Measurements from ENCODE around the gene PTPN1.
"Not testable (repeated sequence)": the region's sequence is repeated elsewhere in the genome, so short reads cannot be mapped to it uniquely, and the experiment has no call there.

The PTPN1 gene

DNA sequence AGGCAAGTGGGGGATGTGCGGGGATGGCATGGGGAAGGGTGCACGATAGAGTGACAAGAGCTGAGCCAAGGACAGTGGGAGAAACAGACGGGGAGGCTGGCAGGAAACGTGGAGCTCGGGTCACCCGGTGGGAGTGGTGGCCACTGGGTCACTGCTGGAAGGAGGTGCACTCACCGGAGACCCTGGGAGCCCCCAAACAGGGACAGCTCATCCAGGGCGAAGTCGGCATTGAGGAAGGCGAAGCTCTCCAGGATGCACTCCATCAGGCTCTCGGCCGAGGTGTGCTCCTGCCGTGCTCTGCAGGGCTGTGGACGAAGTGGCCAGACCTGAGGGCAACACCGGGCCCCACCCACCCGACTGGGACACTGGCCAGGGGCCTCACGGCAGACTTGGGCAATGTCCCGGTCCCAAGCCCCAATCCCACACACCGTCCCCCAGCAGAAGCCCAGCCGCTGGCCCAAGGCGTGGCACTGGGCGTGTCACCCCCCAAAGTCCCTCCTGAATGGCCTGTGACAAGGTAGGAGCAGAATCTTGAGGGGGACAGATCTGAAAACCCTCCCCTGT lies 87.3 kb downstream of the PTPN1 start:
- peaks cover 16% of the 10 kb centered on the region for H3K4me1 Mint-ChIP-seq
- H3K4me3 Mint-ChIP-seq, result no peak overlapping the region
- no peak for DNase-seq (ENCODE audit: low spot score in 2 of 2)
- no peak for ATAC-seq
- peak overlapping the region; percentile 67 for H3K27ac Mint-ChIP-seq
- H3K9me3 Mint-ChIP-seq, result no peaks in the 10 kb centered on the region
- peaks cover 34% of the 10 kb centered on the region for H3K36me3 Mint-ChIP-seq

DNA sequence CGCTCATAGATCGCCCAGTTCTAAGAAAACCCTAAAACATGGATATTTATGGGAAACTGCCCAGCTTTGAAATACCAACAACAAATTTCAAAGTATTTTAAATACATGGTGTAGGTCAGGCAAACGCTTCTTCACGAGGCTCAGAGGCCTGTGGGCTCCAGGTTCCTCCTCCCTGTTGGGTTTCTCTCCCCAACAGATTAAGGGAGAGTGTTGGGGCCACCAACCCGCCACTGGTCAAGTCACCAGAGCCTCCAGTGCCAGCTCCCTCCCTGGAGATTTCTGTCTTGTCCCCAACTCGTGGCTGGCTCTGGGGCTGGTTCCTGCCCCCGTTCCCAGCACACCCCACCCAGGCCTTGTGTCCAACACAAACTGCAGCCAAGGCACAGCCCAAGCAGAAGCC lies 87.9 kb downstream of the PTPN1 start:
- peak overlapping the region; percentile 67 for H3K27ac Mint-ChIP-seq
- no peaks in the 10 kb centered on the region for H3K9me3 Mint-ChIP-seq

DNA sequence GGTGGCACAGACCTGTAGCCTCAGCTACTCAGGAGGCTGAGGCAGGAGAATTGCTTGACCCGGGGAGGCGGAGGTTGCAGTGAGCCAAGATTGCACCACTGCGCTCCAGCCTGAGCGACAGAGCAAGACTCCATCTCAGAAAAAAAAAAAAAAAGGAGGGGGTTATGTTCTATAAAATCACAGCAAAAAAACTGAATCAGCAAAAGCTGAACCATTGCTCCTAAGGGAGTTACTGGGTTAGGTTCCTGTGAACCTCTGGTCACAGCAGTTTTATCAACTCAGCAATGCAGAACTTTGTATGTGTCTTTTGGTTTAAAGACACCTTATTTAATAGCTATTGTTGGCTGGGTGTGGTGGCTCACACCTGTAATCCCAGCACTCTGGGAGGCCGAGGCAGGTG lies 88.6 kb downstream of the PTPN1 start:
- peaks cover 29% of the 10 kb centered on the region for H3K36me3 Mint-ChIP-seq
- H3K4me3 Mint-ChIP-seq; DNase-seq (ENCODE audit: low spot score in 2 of 2); H3K27ac Mint-ChIP-seq; H3K9me3 Mint-ChIP-seq; ATAC-seq: not testable (repeated sequence)
- H3K4me1 Mint-ChIP-seq, result peaks cover 16% of the 10 kb centered on the region

More for the DNA sequence above, 87.9 kb downstream of the PTPN1 start:
- ATAC-seq, result no peak
- Mint-ChIP-seq H3K4me3 (no peak overlapping the region), H3K4me1 (peaks cover 16% of the 10 kb centered on the region), H3K36me3 (peaks cover 29% of the 10 kb centered on the region)
- no peak for DNase-seq (ENCODE audit: low spot score in 2 of 2)

DNA sequence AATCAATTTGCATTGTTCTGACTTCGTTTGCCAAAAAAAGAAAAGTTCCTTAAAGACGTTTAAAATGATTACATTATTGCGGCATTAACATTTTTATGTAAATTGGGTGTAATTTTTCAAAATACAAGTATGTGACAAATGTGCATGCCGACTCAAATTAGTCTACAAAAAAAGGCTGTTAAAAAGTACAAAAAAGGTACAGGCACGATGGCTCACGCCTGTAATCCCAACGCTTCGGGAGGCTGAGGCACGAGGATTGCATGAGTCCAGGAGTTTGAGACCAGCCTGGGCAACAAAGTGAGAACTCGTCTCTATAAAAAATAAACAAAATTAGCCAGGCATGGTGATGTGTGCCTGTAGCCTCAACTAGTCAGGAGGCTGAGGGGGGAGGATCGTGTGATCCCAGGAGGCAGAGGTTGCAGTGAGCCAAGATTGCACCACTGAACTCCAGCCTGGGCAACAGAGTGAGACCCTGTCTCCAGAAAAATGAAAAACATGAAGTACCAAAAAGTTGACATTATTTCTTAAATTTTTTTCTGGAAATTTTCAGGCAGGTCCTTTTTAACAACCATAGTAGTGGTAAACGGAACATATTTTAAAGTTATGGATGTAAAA lies 90.2 kb downstream of the PTPN1 start:
- no peak for DNase-seq (ENCODE audit: low spot score in 2 of 2)
- Mint-ChIP-seq H3K9me3 (no peaks in the 10 kb centered on the region), H3K4me3 (no peak overlapping the region), H3K27ac (no peak overlapping the region), H3K4me1 (peaks cover 12% of the 10 kb centered on the region), H3K36me3 (peaks cover 20% of the 10 kb centered on the region)
- no peak for ATAC-seq

DNA sequence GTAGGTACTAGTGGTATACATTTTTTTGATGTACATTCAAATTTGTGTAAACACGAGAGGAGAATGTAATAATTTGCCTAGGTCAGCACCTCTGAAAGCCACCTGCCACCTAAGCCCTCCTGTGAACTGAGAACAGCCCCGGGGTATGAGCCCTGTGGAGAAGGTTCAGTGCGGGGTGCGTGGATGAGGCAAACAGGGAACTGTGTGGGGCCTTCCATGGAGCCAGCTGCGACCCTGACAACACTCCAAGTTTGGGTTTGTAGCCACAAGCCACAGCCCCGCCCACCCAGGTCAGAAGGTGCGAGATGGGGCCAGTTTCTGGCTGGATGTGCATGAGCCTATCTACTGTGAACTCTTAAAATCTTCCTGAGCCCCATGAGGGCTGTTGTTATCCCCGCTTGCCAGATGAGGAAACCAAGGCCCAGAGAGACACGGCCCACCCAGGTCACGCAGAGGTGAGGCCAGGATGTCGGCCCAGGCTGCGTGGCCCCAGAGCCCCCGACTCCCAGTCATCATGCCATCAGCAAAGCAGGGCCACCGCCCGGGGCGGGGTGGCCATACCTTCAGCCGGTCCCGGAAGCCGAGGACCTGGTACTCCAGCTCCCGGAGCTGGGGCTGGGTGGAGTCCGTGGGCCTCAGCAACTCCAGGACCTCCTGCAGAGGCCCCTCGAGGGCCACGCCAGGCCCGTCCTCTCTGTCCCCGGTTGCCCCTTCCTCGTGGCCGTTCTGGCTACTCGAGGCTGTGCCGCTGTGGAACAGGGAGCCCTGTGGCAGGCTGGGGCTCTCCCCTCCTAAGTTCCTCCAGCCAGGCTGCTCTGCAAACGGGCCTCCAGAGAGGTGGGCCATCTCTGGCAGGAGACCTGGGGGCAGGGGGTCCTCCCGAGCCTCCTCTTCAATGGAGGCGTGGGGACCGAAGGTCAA lies 91.6 kb downstream of the PTPN1 start:
- Mint-ChIP-seq H3K9me3 (no peaks in the 10 kb centered on the region), H3K36me3 (peaks cover 8% of the 10 kb centered on the region), H3K4me3 (no peak overlapping the region), H3K27ac (no peak overlapping the region), H3K4me1 (no peaks in the 10 kb centered on the region)
- ATAC-seq (no peak), DNase-seq (ENCODE audit: low spot score in 2 of 2) (no peak)

DNA sequence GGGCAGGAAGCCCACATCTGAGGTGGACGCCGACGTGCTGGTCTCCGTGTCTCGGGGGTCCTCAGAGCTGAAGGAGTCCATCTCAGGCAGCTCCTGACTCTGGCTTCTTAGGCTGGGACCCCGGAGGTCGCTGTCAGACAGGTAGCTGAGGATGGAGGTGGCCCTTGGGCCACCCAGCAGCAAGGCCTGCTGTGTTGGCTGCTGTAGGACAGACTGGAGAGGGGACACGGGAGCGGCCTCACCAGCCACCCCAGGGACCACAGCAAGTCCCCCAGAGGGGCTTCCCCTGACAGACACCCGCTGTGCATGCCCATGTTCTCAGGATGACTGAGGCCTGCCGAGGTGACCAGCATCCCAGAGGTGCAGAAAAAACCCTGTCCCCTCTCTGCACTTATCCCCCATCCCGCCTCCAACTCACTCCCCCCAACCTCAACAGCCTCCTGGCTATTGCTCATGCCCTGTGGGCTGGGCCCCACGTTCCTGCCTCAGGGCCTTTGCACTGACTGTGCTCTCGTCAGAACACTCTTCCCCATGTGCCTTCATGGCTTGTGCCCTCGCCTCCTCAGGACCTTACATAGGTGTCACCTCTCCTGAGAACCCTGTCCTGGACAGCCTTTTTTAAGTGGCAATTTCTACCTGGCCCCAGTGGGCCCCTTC lies 92.4 kb downstream of the PTPN1 start:
- Mint-ChIP-seq H3K27ac (no peak overlapping the region), H3K4me1 (no peaks in the 10 kb centered on the region), H3K36me3 (no peaks in the 10 kb centered on the region), H3K4me3 (no peak overlapping the region), H3K9me3 (no peaks in the 10 kb centered on the region)
- peak; percentile 24 for ATAC-seq
- no peak for DNase-seq (ENCODE audit: low spot score in 2 of 2)

DNA sequence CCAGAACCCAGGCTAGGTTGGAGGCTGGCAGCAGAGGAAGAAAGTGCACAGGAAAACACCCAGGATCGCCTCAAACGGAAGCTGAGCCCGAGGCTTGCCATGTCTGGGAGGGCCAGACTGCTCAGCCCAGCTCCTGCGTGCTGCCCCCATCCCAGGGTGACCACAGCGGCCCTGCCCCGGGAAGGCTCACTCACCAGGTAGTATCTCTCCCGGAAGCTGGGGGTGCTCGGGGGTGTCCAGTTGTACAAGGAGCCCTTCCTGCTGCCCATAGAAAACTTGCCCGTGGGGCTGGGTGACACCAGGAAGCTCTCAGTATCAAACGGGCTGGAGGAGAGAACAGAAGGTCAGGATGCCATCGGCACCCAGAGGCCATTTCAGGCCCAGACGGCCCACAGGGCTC lies 94.3 kb downstream of the PTPN1 start:
- H3K9me3 Mint-ChIP-seq, result no peaks in the 10 kb centered on the region
- no peak overlapping the region for H3K4me3 Mint-ChIP-seq
- no peak for ATAC-seq
- DNase-seq (ENCODE audit: low spot score in 2 of 2), result no peak
- no peaks in the 10 kb centered on the region for H3K4me1 Mint-ChIP-seq
- no peak overlapping the region for H3K27ac Mint-ChIP-seq
- H3K36me3 Mint-ChIP-seq, result no peaks in the 10 kb centered on the region

DNA sequence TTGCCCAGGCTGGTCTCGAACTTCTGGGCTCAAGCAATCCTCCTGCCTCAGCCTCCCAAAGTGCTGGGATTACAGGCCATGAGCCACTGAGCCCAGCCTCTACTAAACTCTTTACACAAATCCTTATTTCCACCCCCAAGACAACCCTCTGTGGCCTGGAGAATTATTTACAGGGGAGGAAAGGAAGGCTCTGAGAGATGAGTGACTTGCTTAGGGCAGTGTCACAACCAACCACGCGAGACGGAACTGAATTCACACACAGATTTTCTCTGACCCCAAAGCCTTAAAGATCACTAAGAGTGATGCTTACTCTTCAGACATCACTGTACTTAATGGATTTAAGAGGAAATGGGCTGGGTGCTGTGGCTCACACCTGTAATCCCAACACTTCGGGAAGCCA lies 95.0 kb downstream of the PTPN1 start:
- Mint-ChIP-seq H3K9me3 (no peaks in the 10 kb centered on the region), H3K36me3 (no peaks in the 10 kb centered on the region), H3K4me3 (no peak overlapping the region), H3K27ac (no peak overlapping the region), H3K4me1 (no peaks in the 10 kb centered on the region)
- DNase-seq (ENCODE audit: low spot score in 2 of 2) (no peak), ATAC-seq (no peak)

DNA sequence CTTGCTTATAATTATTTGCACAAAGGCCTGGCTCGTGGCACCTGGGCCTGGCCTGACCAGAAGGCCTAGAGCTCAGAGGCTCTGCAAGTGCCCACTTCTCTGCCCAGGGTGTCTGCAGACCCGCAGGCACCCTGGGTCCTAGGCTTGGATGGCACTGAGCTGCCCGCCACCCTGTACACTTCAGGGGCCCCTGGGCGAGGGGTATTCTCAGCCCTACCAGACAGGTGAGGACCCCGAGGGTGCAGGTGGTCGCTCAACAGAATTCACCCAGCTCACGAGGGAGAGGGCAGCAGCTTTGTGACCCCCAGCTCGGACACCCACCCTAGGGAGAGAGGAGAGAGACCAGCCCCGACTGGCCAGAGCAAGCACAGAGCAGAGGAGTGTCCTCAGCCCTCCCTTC lies 97.3 kb downstream of the PTPN1 start:
- Mint-ChIP-seq H3K27ac (no peak overlapping the region), H3K4me3 (no peak overlapping the region), H3K9me3 (no peaks in the 10 kb centered on the region), H3K4me1 (no peaks in the 10 kb centered on the region), H3K36me3 (no peaks in the 10 kb centered on the region)
- ATAC-seq (no peak), DNase-seq (ENCODE audit: low spot score in 2 of 2) (no peak)

DNA sequence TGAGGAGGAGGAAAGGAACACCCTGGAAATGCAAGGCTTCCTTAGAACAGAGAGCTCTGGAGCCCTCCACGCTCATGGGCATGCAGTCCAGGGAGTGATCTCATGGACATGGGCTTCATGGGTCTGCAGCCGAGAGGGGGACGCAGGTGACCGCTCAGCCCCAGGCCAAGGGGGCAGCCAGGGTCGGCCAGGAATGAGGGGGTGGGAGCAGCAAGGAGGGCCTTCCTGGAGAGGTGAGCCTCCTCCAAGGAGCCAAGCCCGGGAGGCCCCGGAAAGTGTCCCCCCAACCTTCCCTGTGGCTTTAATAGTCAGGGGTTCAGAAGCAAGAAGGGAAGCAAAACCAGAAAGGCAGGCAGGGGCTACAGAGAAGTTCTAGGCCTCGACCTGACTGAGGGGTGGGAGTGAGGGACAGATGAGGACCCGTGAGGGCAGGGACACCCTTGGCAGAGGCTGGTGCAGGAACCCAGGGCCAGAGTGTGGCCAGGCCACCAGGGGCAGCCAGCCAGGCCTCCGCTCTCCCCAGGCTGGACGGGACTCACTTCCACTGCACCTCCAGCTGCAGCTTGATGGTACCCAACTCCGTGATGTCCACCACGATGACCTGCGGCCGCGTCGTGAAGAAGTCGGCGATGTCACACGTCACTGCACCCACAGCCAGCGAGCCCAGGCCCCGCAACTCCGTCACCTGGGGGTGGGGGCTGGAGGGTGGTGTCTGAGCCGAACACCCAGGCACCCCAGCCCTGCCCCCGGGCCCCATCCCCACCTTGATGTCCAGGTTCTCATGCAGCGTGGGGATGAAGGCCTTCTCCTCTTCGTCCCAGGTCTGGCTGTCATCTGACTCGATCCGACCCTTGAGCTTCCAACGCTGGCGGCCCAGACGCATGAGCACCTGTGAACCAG lies 97.9 kb downstream of the PTPN1 start:
- Mint-ChIP-seq H3K36me3 (no peaks in the 10 kb centered on the region), H3K4me1 (no peaks in the 10 kb centered on the region), H3K9me3 (no peaks in the 10 kb centered on the region), H3K4me3 (no peak overlapping the region), H3K27ac (no peak overlapping the region)
- no peak for ATAC-seq
- DNase-seq (ENCODE audit: low spot score in 2 of 2), result no peak

DNA sequence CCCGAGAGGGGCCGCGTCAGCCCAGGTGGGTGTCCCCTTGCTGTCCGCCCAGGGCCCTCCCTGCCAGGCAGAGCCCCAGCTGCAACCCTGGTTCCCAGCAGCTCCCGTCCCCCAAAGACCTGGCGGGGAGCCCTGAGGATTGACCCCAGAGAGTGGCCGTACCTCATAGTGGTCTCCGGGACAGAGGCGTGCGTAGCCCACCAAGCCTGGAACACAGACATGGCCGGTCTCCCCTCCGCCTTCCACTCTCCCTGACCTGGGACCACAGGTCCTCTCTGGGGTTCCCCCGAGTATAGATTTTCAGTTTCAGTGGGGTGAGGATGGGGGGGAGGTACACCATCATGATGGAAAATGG lies 98.5 kb downstream of the PTPN1 start:
- H3K36me3 Mint-ChIP-seq, result no peaks in the 10 kb centered on the region
- DNase-seq (ENCODE audit: low spot score in 2 of 2), result no peak
- ATAC-seq, result no peak
- no peak overlapping the region for H3K4me3 Mint-ChIP-seq
- H3K27ac Mint-ChIP-seq, result no peak overlapping the region
- no peaks in the 10 kb centered on the region for H3K4me1 Mint-ChIP-seq
- H3K9me3 Mint-ChIP-seq, result no peaks in the 10 kb centered on the region

DNA sequence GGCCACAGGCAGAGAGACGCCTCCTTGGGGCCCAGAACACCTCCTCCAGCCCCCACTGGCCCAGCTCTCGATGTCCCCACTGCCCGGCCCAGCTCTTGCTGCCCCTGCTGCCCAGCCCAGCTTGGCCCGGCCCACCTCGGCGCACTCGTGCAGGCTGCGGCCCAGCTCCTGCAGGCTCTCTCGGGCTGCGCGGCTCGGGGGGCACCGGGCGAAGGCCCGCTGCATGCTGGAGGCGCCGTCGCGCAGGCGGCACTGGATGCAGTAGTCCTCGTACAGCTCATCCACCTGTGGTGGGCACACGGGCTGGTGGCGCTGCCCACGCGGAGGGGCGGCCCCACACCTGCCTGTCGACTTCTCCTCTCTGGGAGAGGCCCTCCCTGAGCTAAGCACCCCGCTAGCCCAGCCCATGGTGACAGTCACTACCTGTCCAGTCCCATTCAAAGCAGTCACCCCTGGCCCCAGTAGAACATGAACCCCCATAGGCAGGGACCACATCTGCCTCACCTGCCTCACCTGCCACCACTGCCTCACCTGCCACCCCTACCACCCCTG lies 99.3 kb downstream of the PTPN1 start:
- H3K4me1 Mint-ChIP-seq, result no peaks in the 10 kb centered on the region
- H3K4me3 Mint-ChIP-seq, result no peak overlapping the region
- ATAC-seq, result no peak
- no peaks in the 10 kb centered on the region for H3K9me3 Mint-ChIP-seq
- H3K36me3 Mint-ChIP-seq, result no peaks in the 10 kb centered on the region
- no peak for DNase-seq (ENCODE audit: low spot score in 2 of 2)
- H3K27ac Mint-ChIP-seq, result no peak overlapping the region

DNA sequence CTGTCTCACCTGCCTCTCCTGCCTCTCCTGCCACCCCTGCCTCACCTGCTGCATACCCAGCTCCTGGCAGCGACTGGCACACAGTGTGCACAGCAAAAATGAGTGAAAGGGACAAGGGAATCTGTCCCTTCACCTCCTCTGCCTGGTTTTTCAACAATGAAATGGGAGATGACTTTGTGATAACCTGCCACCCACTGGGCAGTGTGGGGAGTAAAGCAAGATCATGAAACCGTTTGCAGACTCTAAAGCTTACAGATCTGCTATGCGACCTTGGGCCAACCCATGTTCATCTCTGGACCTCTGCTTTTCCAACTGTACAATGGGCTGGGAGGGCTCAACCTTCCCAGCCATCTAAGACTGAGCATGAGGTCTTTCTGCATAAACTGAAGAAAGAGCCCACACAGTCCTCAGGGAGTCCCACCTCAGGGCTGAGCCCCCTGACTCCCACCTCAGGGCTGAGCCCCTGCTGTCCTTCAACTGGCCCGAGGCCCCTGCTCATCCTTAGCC lies 100.1 kb downstream of the PTPN1 start:
- H3K4me3 Mint-ChIP-seq, result no peak overlapping the region
- no peak overlapping the region for H3K27ac Mint-ChIP-seq
- no peaks in the 10 kb centered on the region for H3K36me3 Mint-ChIP-seq
- H3K4me1 Mint-ChIP-seq, result no peaks in the 10 kb centered on the region
- no peak for DNase-seq (ENCODE audit: low spot score in 2 of 2)
- no peaks in the 10 kb centered on the region for H3K9me3 Mint-ChIP-seq
- no peak for ATAC-seq

DNA sequence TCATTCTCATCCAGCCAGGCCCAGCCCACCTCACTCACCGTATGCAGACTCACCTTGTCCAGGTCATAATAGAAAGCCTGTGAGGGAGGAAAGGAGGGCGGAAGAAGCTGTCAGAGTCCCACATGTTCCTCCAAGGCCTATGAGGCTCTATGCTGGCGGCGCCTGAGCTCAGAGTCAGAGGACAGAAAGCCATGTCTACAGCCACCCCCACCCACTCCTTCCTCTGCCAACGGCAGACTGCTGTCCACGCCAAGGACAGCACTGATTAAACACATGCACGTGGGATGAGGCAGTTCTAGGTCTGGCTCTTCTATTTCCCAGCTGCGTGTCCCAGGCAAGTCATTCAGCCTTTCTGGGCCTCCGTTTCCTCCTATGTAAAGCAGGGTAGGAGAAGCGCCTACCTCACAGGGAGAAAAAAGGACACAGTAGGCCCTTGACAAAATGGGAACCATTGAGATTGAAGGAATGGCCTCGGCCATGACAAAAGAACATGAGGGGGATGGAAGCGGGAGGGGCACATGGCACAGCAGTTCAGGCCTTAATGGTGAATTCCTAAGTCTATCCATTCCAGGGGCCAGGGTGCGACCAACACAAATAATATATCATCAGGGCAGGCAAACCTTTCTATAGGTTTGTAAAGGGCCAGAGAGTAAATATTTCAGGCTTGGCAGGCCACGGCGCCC lies 101.1 kb downstream of the PTPN1 start:
- Mint-ChIP-seq H3K36me3 (no peaks in the 10 kb centered on the region), H3K4me3 (no peak overlapping the region), H3K27ac (no peak overlapping the region), H3K4me1 (no peaks in the 10 kb centered on the region), H3K9me3 (no peaks in the 10 kb centered on the region)
- DNase-seq (ENCODE audit: low spot score in 2 of 2) (no peak), ATAC-seq (no peak)

Measured in stimulated activated effector memory CD8-positive, alpha-beta T cell treated with anti-CD3 and anti-CD28 coated beads, Interleukin-12 subunit alpha, Interleukin-12 subunit beta, amount 100 ng/mL, for 72 hours (primary cell).